Erythroblast (primary cell): ENCODE measurements around the gene COBLL1.

ENCODE experiments used
- DNase-seq, 2 experiments: peaks; one replicate each; lab custom pipeline; 2025; lab: John Stamatoyannopoulos, UW
- GATA1 ChIP-seq: IDR thresholded peaks from 2 replicates; pipeline ENCODE4 v1.6.1; 2011; ENCODE audit warnings: low read depth, mild to moderate bottlenecking, control low read depth, low read length, moderate library complexity
- POLR2A ChIP-seq: IDR thresholded peaks from 2 replicates; pipeline ENCODE4 v1.6.1; 2011; ENCODE audit warnings: mild to moderate bottlenecking, low read length

Gene COBLL1

GRCh38 chr2:164675027-164675426, 166.6 kb downstream of the COBLL1 start:
- DNase-seq: no peak
- TF ChIP-seq GATA1 (no peak), POLR2A (no peak)

- no peak for DNase-seq
- TF ChIP-seq GATA1: no peak
- no peak for TF ChIP-seq POLR2A
Measured at GRCh38 chr2:164671664-164672396, 169.8 kb downstream of the COBLL1 start.

GRCh38 chr2:164669291-164669690, 172.3 kb downstream of the COBLL1 start:
- DNase-seq: no peak
- TF ChIP-seq GATA1: no peak
- no peak for TF ChIP-seq POLR2A

- DNase-seq: no peak
Measured at GRCh38 chr2:164667566-164667965, 174.1 kb downstream of the COBLL1 start.

GRCh38 chr2:164664070-164664469, 177.6 kb downstream of the COBLL1 start:
- no peak for DNase-seq
- TF ChIP-seq GATA1: no peak
- no peak for TF ChIP-seq POLR2A

More at GRCh38 chr2:164667566-164667965, 174.1 kb downstream of the COBLL1 start:
- no peak for TF ChIP-seq GATA1
- no peak for TF ChIP-seq POLR2A

GRCh38 chr2:164662868-164663631, 178.6 kb downstream of the COBLL1 start:
- DNase-seq: no peak
- TF ChIP-seq GATA1: no peak
- TF ChIP-seq POLR2A: no peak

- no peak for DNase-seq
- TF ChIP-seq POLR2A: no peak
- TF ChIP-seq GATA1: no peak
Measured at GRCh38 chr2:164662066-164662465, 179.6 kb downstream of the COBLL1 start.

GRCh38 chr2:164661349-164661748, 180.3 kb downstream of the COBLL1 start:
- TF ChIP-seq GATA1: no peak
- TF ChIP-seq POLR2A: no peak
- DNase-seq: no peak

- no peak for TF ChIP-seq POLR2A
- no peak for TF ChIP-seq GATA1
- no peak for DNase-seq
Measured at GRCh38 chr2:164657129-164657528, 184.5 kb downstream of the COBLL1 start.

GRCh38 chr2:164655750-164656149, 185.9 kb downstream of the COBLL1 start:
- DNase-seq: no peak
- no peak for TF ChIP-seq POLR2A
- no peak for TF ChIP-seq GATA1

GRCh38 chr2:164655336-164655735, 186.3 kb downstream of the COBLL1 start:
- DNase-seq: no peak
- no peak for TF ChIP-seq GATA1
- no peak for TF ChIP-seq POLR2A

GRCh38 chr2:164651361-164651760, 190.3 kb downstream of the COBLL1 start:
- DNase-seq: no peak
- TF ChIP-seq POLR2A (no peak), GATA1 (no peak)

GRCh38 chr2:164644036-164644700, 197.5 kb downstream of the COBLL1 start:
- DNase-seq: no peak
- TF ChIP-seq POLR2A: no peak
- TF ChIP-seq GATA1: no peak
